Measurements from ENCODE around the gene DIP2C.
"Not testable (repeated sequence)": the region's sequence is repeated elsewhere in the genome, so short reads cannot be mapped to it uniquely, and the experiment has no call there.

The DIP2C gene

DNA sequence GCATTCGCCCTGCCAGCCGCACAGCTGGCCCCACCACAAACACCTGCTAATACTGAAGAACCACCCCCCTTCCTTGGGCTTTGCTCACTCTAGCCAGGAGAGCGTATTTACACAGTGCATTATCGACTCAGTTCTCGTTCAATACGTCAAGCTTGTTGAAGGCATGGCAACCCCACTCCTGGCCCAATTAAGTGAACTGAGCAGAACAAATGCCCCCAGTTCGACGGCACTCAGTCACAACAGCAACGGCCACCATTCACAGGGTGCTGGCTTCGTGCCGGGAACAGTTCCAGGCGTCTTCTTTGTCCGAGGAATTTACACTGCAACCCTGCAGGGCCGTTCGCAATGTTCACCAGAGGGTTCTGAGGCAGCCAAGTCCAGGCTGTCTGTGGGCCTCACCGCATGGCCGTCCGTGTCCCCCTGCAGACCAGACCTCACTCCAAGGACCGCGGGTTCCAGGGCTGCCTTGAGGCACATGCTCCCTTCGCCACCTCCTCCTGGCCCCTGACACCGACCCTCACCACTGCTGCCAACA, 175.3 kb downstream of the DIP2C start:
- DNase-seq (ENCODE audit: low read depth) = no peak

- DNase-seq (ENCODE audit: low read depth) = no peak
Measured at GRCh38 chr10:513393-513792, 176.1 kb downstream of the DIP2C start.

- not testable (repeated sequence) for DNase-seq (ENCODE audit: low read depth)
Measured at GRCh38 chr10:512661-513060, 176.8 kb downstream of the DIP2C start.

DNA sequence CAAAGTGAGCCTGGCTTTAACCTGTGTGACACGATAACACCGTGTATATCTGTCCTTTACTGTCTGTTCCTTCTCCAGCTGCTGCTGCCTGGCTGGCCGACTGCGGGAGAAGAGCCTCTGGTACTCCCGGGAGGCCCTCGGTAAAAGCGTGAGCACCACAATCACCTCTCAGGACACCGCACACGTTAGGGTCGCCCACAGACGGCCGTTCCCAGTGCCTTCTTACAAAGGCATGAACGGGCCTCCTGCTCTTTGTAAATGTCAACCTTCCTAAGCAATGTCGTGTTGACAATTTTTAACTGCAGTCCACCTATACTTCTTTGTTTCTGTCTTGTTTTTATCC, 177.6 kb downstream of the DIP2C start:
- DNase-seq (ENCODE audit: low read depth) = no peak

- peak; percentile 67 for DNase-seq (ENCODE audit: low read depth)
Measured at GRCh38 chr10:511101-511848, 178.2 kb downstream of the DIP2C start.

DNA sequence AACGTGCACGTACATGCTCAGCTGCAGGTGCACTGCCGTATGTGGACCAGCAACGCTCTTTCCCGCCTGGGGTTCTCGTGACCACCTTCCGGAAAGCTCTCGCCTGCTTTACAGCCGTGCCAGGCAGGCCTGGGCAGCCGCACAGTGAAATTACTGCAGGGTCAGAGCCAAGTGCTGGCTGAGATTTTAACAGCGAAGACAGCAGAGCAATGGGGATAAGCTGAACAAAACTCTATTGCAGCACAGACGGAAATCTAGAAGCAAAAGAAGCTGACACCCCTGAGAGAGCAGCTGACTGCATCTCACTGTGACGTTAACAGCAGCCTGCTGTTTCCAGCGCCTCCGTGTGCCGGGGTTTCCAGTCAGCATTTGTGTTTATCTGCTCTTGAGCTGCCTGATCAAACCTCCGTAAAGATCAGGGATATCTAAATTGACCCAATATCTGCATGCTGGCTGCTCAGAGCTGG, 179.0 kb downstream of the DIP2C start:
- no peak for DNase-seq (ENCODE audit: low read depth)

GRCh38 chr10:509361-510102, 179.9 kb downstream of the DIP2C start:
- DNase-seq (ENCODE audit: low read depth) = no peak

DNA sequence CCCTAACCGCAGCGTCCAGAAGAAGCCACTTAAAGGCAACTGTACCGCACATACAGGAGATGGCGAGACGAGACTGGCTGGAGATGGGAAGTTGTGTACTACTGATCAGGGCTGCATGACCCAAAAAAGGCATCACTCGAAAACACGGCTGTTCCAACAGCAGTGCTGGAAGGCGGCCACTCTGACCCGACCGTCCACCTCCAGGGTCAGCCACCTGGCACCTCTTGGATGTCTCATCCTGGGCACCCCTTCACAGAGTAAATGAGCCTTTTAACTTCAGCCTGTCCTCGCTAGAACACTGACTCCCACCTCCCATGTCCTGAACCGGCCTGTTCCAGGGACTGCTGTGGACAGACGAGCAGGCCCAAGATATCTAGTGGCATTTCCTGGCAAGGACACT, 180.7 kb downstream of the DIP2C start:
- no peak for DNase-seq (ENCODE audit: low read depth)

GRCh38 chr10:507908-508444, 181.5 kb downstream of the DIP2C start:
- DNase-seq (ENCODE audit: low read depth) = no peak

GRCh38 chr10:507355-507699, 182.1 kb downstream of the DIP2C start:
- no peak for DNase-seq (ENCODE audit: low read depth)

GRCh38 chr10:506451-507354, 182.8 kb downstream of the DIP2C start:
- no peak for DNase-seq (ENCODE audit: low read depth)

GRCh38 chr10:505419-505818, 184.0 kb downstream of the DIP2C start:
- no peak for DNase-seq (ENCODE audit: low read depth)

DNA sequence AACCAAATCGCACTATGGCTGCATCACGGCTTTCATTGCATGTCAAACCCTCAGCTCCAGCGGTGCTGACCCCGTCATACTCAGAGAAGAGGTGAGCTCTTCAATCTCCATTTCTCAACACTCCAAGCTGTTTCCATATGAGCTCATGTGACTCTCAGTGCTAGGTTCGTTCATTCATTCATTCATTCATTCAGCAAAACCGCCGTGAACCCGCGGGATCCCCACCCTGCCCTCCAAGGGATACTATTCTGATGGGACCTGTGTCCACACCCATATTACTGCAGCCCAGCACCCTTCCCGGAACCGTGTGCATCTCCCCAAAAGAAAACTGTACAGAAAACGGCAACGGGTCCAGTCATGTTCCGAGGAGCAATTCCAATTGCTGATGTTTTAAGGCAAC, 184.7 kb downstream of the DIP2C start:
- no peak for DNase-seq (ENCODE audit: low read depth)

GRCh38 chr10:504121-504611, 185.3 kb downstream of the DIP2C start:
- DNase-seq (ENCODE audit: low read depth) = no peak

- DNase-seq (ENCODE audit: low read depth) = no peak
Measured at GRCh38 chr10:501596-501995, 187.9 kb downstream of the DIP2C start.

DNA sequence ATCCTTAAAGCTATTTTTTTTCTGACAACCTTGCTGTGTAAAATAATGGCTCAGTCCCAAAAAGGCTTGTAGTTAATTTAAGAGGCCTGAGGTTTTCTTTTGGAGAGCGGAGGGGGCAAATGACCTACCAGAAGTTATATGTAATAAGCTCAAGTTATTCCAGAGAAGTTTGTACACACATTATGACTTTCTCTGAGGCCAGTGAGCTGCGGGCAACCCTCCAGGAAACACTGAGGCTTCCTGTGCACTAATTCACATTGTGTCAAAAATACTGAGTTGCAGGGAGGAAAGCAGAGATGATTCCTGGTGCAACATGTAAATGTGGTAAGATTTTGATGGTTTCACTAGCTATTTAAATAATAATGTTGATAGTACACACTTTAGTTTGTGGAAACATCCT, 188.6 kb downstream of the DIP2C start:
- DNase-seq (ENCODE audit: low read depth) = no peak

DNA sequence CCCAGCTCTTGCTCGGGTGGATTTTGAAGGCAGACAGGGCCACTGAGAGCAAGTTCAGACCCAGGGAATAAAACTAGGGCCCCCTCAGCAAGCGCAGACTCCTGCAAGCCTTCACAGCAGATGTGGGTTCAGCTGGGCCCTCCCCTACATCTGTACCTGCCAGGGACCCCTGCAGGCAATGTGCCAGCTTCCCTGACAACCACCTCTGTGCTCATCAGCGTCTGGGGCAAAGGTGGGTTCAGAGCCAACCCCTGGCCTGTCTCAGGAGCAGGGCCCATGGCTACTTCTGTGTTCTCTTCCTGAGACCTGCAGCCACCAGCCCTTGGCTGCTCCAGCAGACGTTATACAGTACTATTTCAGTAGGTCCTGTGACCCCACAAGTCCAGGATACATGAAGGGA, 189.5 kb downstream of the DIP2C start:
- no peak for DNase-seq (ENCODE audit: low read depth)

GRCh38 chr10:498760-499435, 190.6 kb downstream of the DIP2C start:
- DNase-seq (ENCODE audit: low read depth) = no peak

DNA sequence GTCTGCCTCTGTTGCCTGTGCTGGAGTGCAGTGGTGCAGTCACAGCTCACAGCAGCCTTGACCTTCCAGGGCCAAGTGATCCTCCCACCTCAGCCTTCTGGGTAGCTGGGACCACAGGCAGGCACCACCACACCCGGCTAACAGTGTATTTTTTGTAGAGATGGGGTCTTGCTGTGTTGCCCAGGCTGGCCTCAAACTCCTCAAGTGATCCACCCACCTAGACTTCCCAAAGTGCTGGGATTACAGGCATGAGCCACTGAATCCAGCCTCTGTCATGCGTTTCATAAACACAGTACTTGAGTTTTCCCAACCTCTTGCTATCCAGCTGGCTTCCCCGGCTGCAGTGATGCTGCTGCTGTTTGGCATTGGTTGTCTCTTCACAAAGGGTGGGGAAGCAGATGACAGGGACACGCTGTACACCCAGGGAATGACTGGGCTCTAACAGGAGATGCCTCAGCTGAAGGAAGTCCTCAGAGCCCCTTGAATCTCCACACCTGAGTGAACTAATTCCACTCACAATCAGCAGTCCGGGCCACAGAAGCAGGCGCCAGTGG, 191.5 kb downstream of the DIP2C start:
- DNase-seq (ENCODE audit: low read depth) = no peak

DNA sequence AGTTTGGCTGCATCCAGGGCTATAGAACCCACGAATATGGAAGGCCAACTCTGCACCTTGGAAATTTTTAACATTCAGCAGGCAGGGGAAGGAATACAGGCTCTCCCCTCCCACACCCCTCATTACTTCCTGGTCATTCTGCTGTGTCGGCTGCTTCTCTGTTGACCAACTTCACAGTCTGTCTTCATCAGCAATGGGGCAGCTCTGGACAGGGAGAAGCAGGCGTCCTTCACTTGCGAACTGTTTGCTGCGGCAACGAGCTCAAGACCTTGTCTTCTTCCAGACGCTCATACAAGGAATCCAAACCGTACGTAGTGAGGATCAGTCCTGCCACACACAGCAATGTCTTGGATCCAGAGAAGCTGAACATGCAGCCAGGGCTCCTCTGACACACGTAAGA, 192.2 kb downstream of the DIP2C start:
- no peak for DNase-seq (ENCODE audit: low read depth)

GRCh38 chr10:494556-494955, 194.9 kb downstream of the DIP2C start:
- no peak for DNase-seq (ENCODE audit: low read depth)
